T-cell (primary cell): ENCODE data around the gene WDR36. TPM values are rescaled to one million over a fixed set of nuclear protein-coding genes. Genes with fewer than 3 reads are reported as not detected.

Source experiments
- ATAC-seq, 4 experiments: fragments of 200-7000 bp in 3 of 4; fragments of 150-1000 bp in 1 of 4; cut with Tn5 transposase; replicated peaks in 1 of 4; 1 replicate in 3 of 4; 2 replicates in 1 of 4; pipeline ENCODE4 v1.10.0; 2021; ENCODE audit warnings: moderate library complexity in 3 of 4, mild to moderate bottlenecking in 2 of 4, moderate number of reproducible peaks in 1 of 4
- CTCF ChIA-PET, 2 donors: fragments of 300-600 bp; sonication (Branson Sonifier 250); formaldehyde crosslinking; loops; one replicate each; lab custom pipeline; 2022; ENCODE audit warnings: antibody characterized with exemption in 2 of 2; lab: Charles Lee
- POLR2A ChIA-PET, 2 donors: fragments of 300-600 bp; sonication (Branson Sonifier 250); formaldehyde crosslinking; loops; one replicate each; lab custom pipeline; 2022; ENCODE audit warnings: antibody characterized with exemption in 2 of 2; lab: Charles Lee
- DNase-seq, 35 experiments: peaks; one replicate each; pipeline versions ENCODE4 v3.0.0 to v3.0.0-alpha.2; 2013 to 2023
- H3K27ac ChIP-seq: one replicate; pipeline ENCODE4 v1.5.1; 2013; ENCODE audit warnings: low read length
- H3K27me3 ChIP-seq, 2 experiments: replicated peaks in 1 of 2; 1 replicate in 1 of 2; 2 replicates in 1 of 2; pipeline versions ENCODE4 v1.6.1 to v1.7.0; 2013; ENCODE audit warnings: low read length in 1 of 2, mixed read lengths in 1 of 2; ENCODE audit not compliant: control insufficient read depth in 2 of 2, insufficient read depth in 2 of 2; ENCODE audit errors: extremely low read depth in 1 of 2
- H3K36me3 ChIP-seq, 2 donors: 1 replicate in 1 of 2; 2 replicates in 1 of 2; pipeline versions ENCODE4 v1.6.1 to v1.7.0; 2013; ENCODE audit warnings: low read length in 1 of 2; ENCODE audit not compliant: control insufficient read depth in 2 of 2, insufficient read depth in 1 of 2; ENCODE audit errors: extremely low read depth in 1 of 2
- H3K4me1 ChIP-seq, 2 experiments: 1 replicate in 1 of 2; 2 replicates in 1 of 2; pipeline versions ENCODE4 v1.6.1 to v1.7.0; 2013; ENCODE audit warnings: low read length in 2 of 2, mixed read lengths in 1 of 2; ENCODE audit not compliant: insufficient read depth in 2 of 2, control insufficient read depth in 1 of 2; ENCODE audit errors: extremely low read depth in 1 of 2
- H3K4me3 ChIP-seq, 2 donors: 1 replicate in 1 of 2; 2 replicates in 1 of 2; pipeline versions ENCODE4 v1.5.1 to v1.7.0; 2013; ENCODE audit warnings: mild to moderate bottlenecking in 2 of 2, low read length in 1 of 2, moderate library complexity in 1 of 2; ENCODE audit not compliant: control insufficient read depth in 1 of 2; ENCODE audit errors: extremely low read depth in 1 of 2
- H3K9me3 ChIP-seq: 2 replicates; pipeline ENCODE4 v1.7.0; 2013
- H3K27ac Mint-ChIP-seq, 2 donors: one replicate each; pipeline ENCODE4 v1.8.0; 2020 to 2021; ENCODE audit warnings: mild to moderate bottlenecking in 2 of 2, mixed read lengths in 2 of 2
- H3K27me3 Mint-ChIP-seq, 2 donors: one replicate each; pipeline ENCODE4 v1.8.0; 2021 to 2022; ENCODE audit warnings: mixed read lengths in 2 of 2
- H3K36me3 Mint-ChIP-seq: one replicate; pipeline ENCODE4 v1.8.0; 2021; ENCODE audit warnings: mixed read lengths
- H3K4me1 Mint-ChIP-seq, 3 donors: one replicate each; pipeline ENCODE4 v1.8.0; 2020 to 2022; ENCODE audit warnings: mixed read lengths in 3 of 3, mild to moderate bottlenecking in 1 of 3
- H3K4me3 Mint-ChIP-seq, 3 donors: one replicate each; pipeline ENCODE4 v1.8.0; 2020 to 2022; ENCODE audit warnings: mild to moderate bottlenecking in 3 of 3, mixed read lengths in 3 of 3, moderate library complexity in 3 of 3
- H3K9me3 Mint-ChIP-seq, 3 donors: one replicate each; pipeline ENCODE4 v1.8.0; 2020 to 2022; ENCODE audit warnings: mixed read lengths in 3 of 3
- WGBS: methylation state at CpG from one replicate; pipeline ENCODE4 v1.1.5; 2013; ENCODE audit warnings: missing lambda C conversion rate; ENCODE audit not compliant: insufficient coverage; 5-methylcytosine and 5-hydroxymethylcytosine counted together
- total RNA-seq, 35 experiments: library from RNA in 6 of 35; stranded (reverse) in 6 of 35; fragments of 120-200 nt in 1 of 35; gene quantifications; one replicate each; pipeline versions ENCODE4 v1.2.1 to v1.2.4 and lab custom pipeline; 2013 to 2026

WDR36 gene
- total RNA-seq, 5 donors from 2014 or later (not counting 1 experiment from before 2014, with no cell fraction given), result 22.8 to 30.1 (median 28.0) TPM

DNA sequence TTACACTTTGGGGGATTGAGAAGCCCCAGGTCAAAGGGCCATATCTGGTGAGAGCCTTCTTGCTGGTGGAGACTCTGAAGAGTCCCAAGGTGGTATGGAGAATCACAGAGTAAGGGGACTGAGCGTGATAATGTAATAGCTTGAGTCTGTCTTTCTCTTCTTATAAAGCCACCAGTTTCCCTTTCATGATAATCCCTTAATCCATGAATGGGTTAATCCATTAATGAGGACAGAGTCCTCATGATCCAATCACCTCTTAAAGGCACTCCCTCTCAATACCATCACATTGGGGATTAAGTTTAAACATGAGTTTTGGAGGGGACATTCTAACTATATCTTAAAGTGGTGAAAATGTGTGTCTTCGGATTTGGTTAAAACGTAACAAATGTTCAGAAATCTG is 21.5 kb downstream of the WDR36 start:
- Histone ChIP-seq H3K4me1 (no peaks in the 10 kb centered on the region), H3K27ac (no peak overlapping the region), H3K27me3 (no peaks in the 10 kb centered on the region), H3K4me3 (no peak overlapping the region), H3K9me3 (no peaks in the 10 kb centered on the region), H3K36me3 (peaks cover 0 to 54% of the 10 kb centered on the region in 2 donors)
- ChIA-PET POLR2A (no interaction called here), CTCF (no interaction called here)
- peaks cover 42% of the 10 kb centered on the region for H3K36me3 Mint-ChIP-seq
- ATAC-seq (no peak), DNase-seq (no peak)
- no peaks in the 10 kb centered on the region for H3K9me3 Mint-ChIP-seq
- H3K4me1 Mint-ChIP-seq, result peaks cover 0 to 7% (median 2%) of the 10 kb centered on the region in 3 donors
- H3K4me3 Mint-ChIP-seq, result no peak overlapping the region
- 100% methylated on average over 2 of the region's 3 CpGs for WGBS
- H3K27ac Mint-ChIP-seq, result no peak overlapping the region
- H3K27me3 Mint-ChIP-seq, result no peaks in the 10 kb centered on the region

- H3K27me3 ChIP-seq, result no peaks in the 10 kb centered on the region
- Mint-ChIP-seq H3K27me3 (no peaks in the 10 kb centered on the region), H3K36me3 (peaks cover 44% of the 10 kb centered on the region), H3K9me3 (no peaks in the 10 kb centered on the region), H3K4me3 (no peak overlapping the region), H3K27ac (no peak overlapping the region), H3K4me1 (peaks cover 0 to 7% (median 2%) of the 10 kb centered on the region in 3 donors)
- DNase-seq, result no peak
- no peak overlapping the region for H3K4me3 ChIP-seq
- peaks cover 0 to 55% of the 10 kb centered on the region in 2 donors for H3K36me3 ChIP-seq
- ATAC-seq, result no peak
- POLR2A ChIA-PET, result no interaction called here
- no CpG with 5 or more reads among the region's 1 CpG for WGBS
- H3K4me1 ChIP-seq, result no peaks in the 10 kb centered on the region
- H3K27ac ChIP-seq, result no peak overlapping the region
- CTCF ChIA-PET, result no interaction called here
- no peaks in the 10 kb centered on the region for H3K9me3 ChIP-seq
Observed at GRCh38 chr5:111115229-111115628, 23.1 kb downstream of the WDR36 start.

DNA sequence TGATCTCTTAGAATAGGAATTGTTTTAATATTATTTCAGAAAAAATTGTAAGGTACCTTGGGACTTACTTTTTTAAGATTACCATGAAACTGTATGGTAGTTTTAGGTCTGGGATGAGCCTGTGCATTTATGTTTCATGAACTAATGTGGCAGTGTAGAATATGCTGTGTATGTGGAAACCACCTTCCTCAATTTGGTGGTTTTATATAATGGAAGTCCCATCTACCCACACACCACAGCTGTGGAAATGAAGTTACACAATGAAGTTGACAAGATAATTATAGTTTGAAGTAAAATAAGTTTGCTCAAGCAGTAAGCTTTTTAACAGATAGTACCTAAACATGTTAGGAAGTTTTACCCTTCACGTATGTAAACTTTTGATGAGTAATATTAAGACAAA is 24.4 kb downstream of the WDR36 start:
- H3K9me3 Mint-ChIP-seq, result no peaks in the 10 kb centered on the region
- H3K4me3 ChIP-seq, result no peak overlapping the region
- no CpG with 5 or more reads among the region's 1 CpG for WGBS
- H3K36me3 Mint-ChIP-seq, result peaks cover 52% of the 10 kb centered on the region
- ChIA-PET CTCF (no interaction called here), POLR2A (no interaction called here)
- H3K4me1 ChIP-seq, result no peaks in the 10 kb centered on the region
- ATAC-seq (no peak), DNase-seq (no peak)
- H3K27me3 Mint-ChIP-seq, result no peaks in the 10 kb centered on the region
- peaks cover 0 to 56% of the 10 kb centered on the region in 2 donors for H3K36me3 ChIP-seq
- H3K27me3 ChIP-seq, result no peaks in the 10 kb centered on the region
- H3K4me3 Mint-ChIP-seq, result no peak overlapping the region
- no peaks in the 10 kb centered on the region for H3K9me3 ChIP-seq
- no peak overlapping the region for H3K27ac Mint-ChIP-seq
- H3K27ac ChIP-seq, result no peak overlapping the region
- H3K4me1 Mint-ChIP-seq, result peaks cover 0 to 7% (median 2%) of the 10 kb centered on the region in 3 donors

DNA sequence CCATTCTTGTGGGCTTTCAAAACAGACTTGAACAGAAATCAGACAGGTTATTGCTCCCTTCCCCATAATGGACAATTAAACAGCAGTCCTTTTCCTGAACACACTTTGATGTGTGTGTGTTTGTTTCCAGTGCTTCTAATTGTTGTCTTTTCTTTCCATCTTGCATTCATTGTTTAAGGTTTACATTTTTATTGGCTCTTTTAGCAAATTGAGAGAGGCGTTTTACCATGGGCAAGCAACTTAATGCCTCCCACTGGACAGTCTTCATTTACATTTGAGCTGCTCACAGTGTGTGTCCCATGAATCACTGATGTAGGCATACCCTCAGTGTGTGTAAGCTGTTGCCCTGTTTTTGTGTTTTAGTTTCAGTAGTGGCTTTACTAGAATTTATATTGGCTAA is 25.0 kb downstream of the WDR36 start:
- ATAC-seq, result no peak
- Histone ChIP-seq H3K36me3 (peaks cover 0 to 62% of the 10 kb centered on the region in 2 donors), H3K4me1 (no peaks in the 10 kb centered on the region), H3K4me3 (no peak overlapping the region), H3K9me3 (no peaks in the 10 kb centered on the region), H3K27me3 (no peaks in the 10 kb centered on the region), H3K27ac (no peak overlapping the region)
- ChIA-PET CTCF (no interaction called here), POLR2A (no interaction called here)
- no peak overlapping the region for H3K4me3 Mint-ChIP-seq
- DNase-seq, result no peak
- no peaks in the 10 kb centered on the region for H3K27me3 Mint-ChIP-seq
- H3K27ac Mint-ChIP-seq, result no peak overlapping the region
- no CpG with 5 or more reads among the region's 1 CpG for WGBS
- H3K36me3 Mint-ChIP-seq, result peaks cover 55% of the 10 kb centered on the region
- H3K4me1 Mint-ChIP-seq, result peaks cover 0 to 7% (median 2%) of the 10 kb centered on the region in 3 donors
- H3K9me3 Mint-ChIP-seq, result no peaks in the 10 kb centered on the region

- POLR2A ChIA-PET, result interaction anchor here in 1 of 2 donors (1.1 kb wide), 1 partner anchor 12 kb away, joined by 4 read pairs; no protein-coding TSS in a partner anchor
- ATAC-seq (no peak), DNase-seq (no peak)
- Histone ChIP-seq H3K36me3 (peaks cover 6 to 58% of the 10 kb centered on the region in 2 donors), H3K9me3 (no peaks in the 10 kb centered on the region), H3K27ac (no peak overlapping the region), H3K4me1 (no peaks in the 10 kb centered on the region), H3K27me3 (no peaks in the 10 kb centered on the region), H3K4me3 (no peak overlapping the region)
- peaks cover 0 to 7% (median 2%) of the 10 kb centered on the region in 3 donors for H3K4me1 Mint-ChIP-seq
- no peaks in the 10 kb centered on the region for H3K27me3 Mint-ChIP-seq
- no peak overlapping the region for H3K27ac Mint-ChIP-seq
- peaks cover 53% of the 10 kb centered on the region for H3K36me3 Mint-ChIP-seq
- H3K9me3 Mint-ChIP-seq, result no peaks in the 10 kb centered on the region
- WGBS, result no CpG with 5 or more reads among the region's 2 CpGs
- CTCF ChIA-PET, result no interaction called here
- H3K4me3 Mint-ChIP-seq, result no peak overlapping the region
Observed at GRCh38 chr5:111119221-111119620, 27.1 kb downstream of the WDR36 start.

- ChIA-PET POLR2A (interaction anchor here in 1 of 2 donors (1.1 kb wide), 1 partner anchor 12 kb away, joined by 4 read pairs; no protein-coding TSS in a partner anchor), CTCF (no interaction called here)
- Histone ChIP-seq H3K27ac (no peak overlapping the region), H3K36me3 (peaks cover 6 to 57% of the 10 kb centered on the region in 2 donors), H3K9me3 (no peaks in the 10 kb centered on the region), H3K27me3 (no peaks in the 10 kb centered on the region), H3K4me3 (no peak overlapping the region), H3K4me1 (no peaks in the 10 kb centered on the region)
- no CpG with 5 or more reads among the region's 2 CpGs for WGBS
- Mint-ChIP-seq H3K4me3 (no peak overlapping the region), H3K36me3 (peaks cover 57% of the 10 kb centered on the region), H3K27me3 (no peaks in the 10 kb centered on the region), H3K4me1 (peaks cover 0 to 7% (median 2%) of the 10 kb centered on the region in 3 donors), H3K27ac (no peak overlapping the region), H3K9me3 (no peaks in the 10 kb centered on the region)
- ATAC-seq (no peak), DNase-seq (no peak)
Observed at GRCh38 chr5:111119856-111120255, 27.7 kb downstream of the WDR36 start.
